H1 (cell line): ENCODE data around the gene HS6ST3. TPM values are rescaled to one million over a fixed set of nuclear protein-coding genes. Genes with fewer than 3 reads are reported as not detected.

ENCODE experiments used
- CTBP2 ChIP-seq: IDR thresholded peaks from 2 replicates; pipeline ENCODE4 v1.7.0; 2011; ENCODE audit warnings: borderline replicate concordance, mild to moderate bottlenecking, moderate library complexity, mixed read lengths, low read length; ENCODE audit not compliant: insufficient read depth, insufficient read length
- JUND ChIP-seq: IDR thresholded peaks from 2 replicates; pipeline ENCODE4 v1.6.1; 2011; ENCODE audit warnings: mild to moderate bottlenecking, improper control_type of control experiment, low read length
- polyA plus RNA-seq, 7 experiments: library from polyadenylated mRNA; depleted of rRNA in 3 of 7; stranded (reverse) in 5 of 7; unstranded in 2 of 7; fragments of >200 nt in 5 of 7; fragments of 200-250 nt in 2 of 7; gene quantifications; 1 replicate in 5 of 7; 2 replicates in 1 of 7; 4 replicates in 1 of 7; pipeline versions ENCODE4 v1.2.1 to v1.2.3, GENCODE V29; 2011 to 2013; ENCODE audit warnings: missing spikeins in 2 of 7, mixed read lengths in 2 of 7
- total RNA-seq: library from RNA; stranded (reverse); fragmentation: NEBNext Ultra II Directional; extraction: Animal tissue kit (Norgen Biotek cat#: 25700); gene quantifications from 2 replicates; pipeline ENCODE4 v1.2.1, GENCODE V29; 2021

Gene HS6ST3
- total and polyA plus RNA-seq, 2 of the 8 experiments (the other 6 are each of a cell fraction or from before 2014, with no cell fraction given) = 0.45 to 1.2 TPM

DNA sequence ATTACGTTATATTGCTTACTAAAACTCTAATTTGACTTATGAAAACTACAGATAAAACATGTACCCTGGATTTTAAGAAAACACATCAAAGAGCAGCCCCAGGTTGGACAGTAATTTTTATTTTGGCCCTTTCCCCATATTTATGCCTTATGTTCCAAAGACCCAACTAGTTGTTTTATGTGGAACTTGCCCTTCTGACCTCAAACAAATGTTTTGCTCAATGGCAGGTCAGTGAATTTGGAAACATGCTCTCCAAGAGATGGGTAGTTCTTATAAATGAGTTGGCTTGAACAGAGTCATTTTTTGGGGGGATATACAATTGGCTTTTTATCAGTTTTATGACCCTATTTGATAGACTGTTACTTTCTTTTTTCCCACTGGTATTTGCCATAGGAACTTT, 360.0 kb downstream of the HS6ST3 start (continued):
- TF ChIP-seq CTBP2 (no peak), JUND (no peak)
